HG03442 (cell line): Measurements from ENCODE around the gene KANK4.
"Not testable (repeated sequence)": the region's sequence is repeated elsewhere in the genome, so short reads cannot be mapped to it uniquely, and the experiment has no call there.

Experiments used
- ATAC-seq: cut with Tn5 transposase; IDR thresholded peaks from one replicate; pipeline ENCODE4 v1.9.1; 2021; ENCODE audit warnings: mild to moderate bottlenecking, moderate library complexity; ENCODE audit not compliant: unreplicated experiment

Gene KANK4

DNA sequence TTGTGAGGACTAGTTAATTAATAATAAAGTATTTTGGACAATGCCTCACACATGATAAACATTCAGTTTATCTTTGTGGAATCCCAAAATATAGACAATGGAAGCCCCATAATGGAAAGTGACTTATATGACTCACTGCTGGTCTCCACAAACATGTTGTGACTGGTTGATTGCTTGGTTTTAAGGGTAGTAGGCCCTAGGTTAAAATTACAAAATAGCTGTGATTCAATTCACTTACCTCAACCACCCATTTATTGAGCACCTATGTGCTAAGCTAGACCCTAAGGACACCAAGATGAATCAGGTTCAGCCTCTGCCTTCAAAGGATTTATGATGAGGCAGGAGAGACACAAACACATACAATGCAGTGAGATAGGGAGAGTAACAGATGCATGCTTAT lies 42.4 kb downstream of the KANK4 start:
- no peak for ATAC-seq

DNA sequence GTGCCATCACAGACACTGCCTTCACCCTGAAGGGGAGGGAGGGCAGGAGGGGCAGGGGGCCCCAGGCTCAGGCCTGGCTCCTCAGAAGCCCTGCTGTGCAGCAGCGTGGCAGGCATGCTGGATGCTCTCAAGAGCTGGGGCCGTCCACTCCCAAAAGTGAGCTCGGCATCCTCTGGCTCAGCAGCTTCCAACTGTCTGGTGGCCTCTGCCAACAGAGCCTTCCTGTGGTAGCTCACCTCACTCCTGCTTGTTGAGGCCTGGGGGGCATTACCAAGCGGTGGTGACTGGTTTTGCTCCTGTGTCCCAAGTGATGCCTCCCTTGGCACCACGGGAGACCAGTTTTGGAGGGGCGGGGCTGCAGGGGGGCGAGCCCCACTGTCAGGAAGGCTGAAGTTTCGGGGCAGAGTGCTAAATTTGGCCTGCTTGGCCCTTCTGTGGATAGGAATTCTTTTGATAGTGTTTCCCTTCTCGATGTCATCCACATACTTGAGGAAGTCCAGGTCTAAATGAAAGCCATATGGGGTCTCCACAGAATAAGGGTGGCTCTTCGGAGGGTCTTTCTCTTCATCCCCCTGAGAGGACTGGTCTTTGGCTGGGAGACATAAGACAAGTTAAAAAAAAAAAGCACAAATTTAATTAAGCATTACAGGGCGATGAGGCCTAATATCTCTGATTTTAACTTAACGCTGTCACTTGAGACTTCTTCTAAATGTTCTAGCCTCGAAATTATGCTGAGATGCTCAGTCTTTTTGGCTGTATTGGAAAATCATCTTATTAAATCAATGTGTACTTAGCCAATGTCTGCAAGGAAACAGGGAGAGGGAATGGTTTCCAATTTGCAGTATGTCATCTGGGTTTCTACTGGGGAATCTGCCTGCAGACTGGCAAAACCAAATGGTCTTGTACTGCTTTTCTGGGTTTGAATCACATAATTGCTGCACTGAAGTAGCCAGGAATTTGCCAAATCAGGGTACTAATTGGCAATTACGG lies 44.4 kb downstream of the KANK4 start:
- ATAC-seq = no peak

DNA sequence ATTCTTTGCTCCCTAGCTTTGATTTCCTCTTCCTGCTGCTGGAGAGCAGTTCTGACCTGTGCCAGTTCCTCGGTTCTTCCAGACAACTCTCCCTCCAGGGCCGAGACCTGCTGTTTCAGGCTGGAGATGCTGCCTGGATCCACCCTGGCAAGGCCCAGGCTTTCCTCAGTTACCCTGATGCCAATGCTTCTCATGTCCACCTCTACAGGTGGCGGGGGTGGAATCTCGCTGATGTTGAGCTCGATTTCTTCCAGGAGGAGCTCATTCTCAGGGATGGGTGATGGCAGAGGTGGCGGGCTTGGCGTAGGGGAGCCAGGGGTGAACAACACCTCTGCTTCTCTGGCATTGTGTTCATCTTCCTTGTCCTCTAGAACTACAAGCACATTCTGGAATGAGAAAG lies 45.3 kb downstream of the KANK4 start:
- ATAC-seq = no peak

DNA sequence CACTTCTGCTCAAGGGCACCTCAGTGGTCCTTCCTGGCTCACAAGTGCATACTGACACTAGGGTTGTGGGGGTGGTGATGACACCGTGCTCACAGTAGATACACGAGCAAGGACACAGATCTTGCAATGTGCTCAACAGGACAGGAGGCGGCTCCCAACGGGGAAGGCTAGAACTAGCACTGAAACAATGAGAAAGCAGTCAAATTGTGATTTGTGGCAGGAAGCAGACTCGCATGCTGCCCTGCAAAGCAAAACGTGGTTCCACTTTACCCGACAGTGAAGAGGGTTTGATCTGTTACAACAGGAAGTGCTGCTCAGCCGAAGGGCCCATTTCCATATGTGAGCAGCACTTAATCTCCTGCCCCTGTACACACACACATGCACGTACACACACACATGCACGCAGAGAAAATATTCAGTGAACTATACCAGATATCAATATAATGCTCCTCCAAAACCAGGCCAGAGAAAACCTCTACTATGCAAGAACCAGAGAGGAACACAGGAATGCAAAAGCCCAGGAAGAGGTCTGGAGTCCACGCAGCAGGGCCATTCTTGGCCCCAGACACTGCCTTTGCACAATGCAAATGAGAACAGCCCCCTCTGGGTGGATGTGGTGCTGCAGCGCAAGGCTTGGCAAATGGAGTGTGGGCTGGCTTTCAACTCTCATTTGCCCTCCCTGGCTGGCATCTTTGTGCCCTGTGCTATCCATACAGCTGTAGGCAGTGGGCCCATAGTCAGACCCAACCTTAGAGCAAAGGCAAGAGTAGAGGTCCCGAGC lies 47.1 kb downstream of the KANK4 start:
- peak; percentile 87 for ATAC-seq

DNA sequence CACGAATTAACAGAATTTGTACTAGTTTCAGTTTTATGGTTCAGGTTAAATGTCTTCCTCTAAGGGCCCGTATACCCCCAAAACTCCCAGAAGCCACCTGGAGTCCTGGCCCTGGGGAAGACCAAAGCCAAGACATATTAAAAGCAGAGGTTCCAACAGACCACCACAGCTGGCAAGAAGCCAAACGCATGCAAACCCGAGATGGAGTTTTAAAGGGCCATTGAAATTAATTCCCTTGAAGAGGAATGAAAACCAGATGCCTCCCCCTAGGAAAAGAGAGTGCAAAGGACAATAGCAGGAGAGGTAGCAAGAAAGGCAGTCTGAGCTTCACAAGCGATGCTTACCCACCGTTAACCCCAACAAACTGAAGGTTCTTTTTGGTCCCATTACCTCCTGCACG lies 48.1 kb downstream of the KANK4 start:
- no peak for ATAC-seq

DNA sequence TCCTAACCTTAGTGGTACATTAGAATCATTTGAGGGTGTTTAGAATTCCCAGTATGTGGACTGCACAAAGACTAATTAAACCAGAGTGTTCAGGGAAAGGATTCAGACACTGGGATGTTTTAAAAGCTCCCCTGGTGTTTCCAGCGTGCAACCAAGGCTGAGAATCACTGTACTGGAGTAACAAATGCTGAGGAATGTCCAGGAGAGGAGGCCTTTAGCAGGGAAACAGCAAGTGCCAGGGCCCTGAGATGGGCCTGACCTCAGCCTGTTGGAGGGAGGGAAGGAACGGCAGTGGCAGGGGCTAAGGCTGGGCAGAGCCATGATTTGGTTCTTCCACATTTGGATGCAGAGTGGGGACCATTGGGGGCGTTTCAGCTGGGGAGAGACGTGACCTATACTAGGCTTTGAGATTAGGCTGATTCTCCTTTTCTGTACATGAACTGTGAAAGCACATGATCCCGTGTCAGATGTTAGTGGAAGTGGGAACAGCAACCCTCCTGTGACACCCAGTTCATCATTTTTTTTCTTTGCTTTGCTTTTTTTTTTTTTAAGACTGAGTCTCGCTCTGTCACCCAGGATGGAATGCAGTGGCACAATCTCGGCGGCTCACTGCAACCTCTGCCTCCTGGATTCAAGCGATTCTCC lies 49.3 kb downstream of the KANK4 start:
- ATAC-seq = no peak

DNA sequence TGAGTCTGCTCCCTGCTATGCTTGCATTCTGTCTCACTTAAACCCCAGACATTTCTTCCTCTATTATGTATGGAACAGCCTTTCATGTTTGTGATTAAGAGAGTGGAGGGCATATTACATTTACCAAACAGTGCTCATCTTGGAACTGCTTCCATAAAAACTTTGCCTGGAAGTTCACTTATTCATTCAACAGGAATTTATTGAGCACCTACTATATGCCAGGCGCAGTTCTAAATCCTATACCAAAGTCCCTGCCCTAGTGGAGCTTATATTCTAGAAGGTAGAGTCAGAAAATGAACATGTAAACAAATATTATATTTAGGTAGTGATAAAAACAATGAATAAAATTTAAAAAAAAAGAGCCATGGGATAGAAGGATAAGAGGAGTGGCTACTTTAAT lies 49.8 kb downstream of the KANK4 start:
- no peak for ATAC-seq

DNA sequence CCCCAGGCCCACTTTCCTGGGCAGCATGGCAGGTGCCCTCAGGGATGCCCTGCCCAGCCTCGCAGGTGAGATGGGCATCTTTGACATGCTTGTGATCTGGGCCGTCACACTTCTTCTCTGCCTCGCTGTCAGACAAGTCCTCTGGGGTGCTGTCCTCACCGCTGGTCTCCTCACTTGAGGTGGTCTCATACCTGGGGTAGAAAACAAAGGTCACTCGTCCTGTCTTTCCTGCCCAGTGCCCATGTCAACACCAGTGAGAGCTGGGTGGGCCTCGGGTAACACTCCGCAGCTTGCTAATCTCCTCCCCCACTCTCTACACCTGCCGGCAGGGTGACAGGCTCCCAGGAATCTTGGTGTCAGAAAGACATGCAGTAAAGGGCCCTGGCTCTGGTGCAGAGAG lies 50.9 kb downstream of the KANK4 start:
- ATAC-seq = no peak

DNA sequence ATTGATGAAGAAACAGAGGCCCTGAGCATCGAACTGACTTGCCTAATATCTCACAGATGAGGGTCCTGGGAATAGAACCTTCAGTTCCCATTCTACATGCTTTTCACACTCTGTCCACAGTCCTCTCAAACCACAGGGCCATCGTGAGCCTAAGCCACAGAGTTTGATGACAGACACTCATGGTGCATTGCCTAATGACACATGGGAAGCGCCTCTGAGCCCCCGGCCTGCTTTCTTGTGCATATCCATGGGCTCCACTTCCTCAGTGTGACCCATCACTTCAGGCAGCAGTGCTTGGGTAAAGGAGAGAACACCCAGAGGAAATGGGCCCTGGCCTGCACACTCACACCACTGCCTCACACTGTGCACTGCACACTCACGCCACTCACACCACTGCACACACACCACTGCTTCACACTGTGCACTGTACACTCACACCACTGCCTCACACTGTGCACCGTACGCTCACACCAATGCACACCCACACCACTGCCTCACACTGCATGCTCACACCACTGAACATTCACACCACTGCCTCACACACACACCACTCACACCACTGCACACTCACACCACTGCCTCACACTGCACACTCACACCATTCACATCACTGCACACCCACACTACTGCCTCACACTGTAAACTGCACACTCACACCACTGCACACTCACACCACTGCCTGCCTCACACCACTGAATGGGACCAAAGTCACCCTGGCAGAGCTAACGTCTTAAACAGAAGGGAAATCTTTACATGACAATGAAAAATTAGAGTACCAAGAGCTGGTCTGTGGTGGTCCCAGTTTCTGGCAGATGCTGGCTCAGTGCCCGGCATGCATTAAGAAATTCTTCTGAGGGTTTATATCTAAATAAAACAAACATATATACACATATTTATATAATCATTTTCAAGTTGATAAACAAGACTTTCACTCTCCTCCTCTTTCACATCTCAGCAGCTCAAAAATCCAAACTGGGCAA lies 53.0 kb downstream of the KANK4 start:
- no peak for ATAC-seq

DNA sequence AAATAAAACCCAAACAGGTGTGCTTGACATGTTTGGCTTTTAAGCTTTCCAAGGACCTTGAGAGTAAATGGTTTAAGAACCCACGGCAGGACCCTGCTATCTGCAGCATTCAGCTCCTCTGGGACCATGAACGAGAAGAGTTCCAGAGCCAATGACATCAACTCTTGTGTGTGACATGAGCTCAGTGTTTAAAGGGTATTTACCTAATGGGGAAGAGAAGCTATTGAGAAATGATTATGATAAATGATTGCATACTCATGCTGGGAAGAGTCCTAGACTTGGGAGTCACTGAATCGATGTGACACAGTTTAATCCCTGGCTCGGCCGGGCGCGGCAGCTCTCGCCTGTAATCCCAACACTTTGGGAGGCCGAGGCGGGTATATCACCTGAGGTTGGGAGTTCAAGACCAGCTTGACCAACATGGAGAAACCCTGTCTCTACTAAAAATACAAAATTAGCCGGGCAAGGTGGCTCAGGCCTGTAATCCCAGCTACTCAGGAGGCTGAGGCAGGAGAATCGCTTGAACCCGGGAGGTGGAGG lies 55.4 kb downstream of the KANK4 start:
- no peak for ATAC-seq

DNA sequence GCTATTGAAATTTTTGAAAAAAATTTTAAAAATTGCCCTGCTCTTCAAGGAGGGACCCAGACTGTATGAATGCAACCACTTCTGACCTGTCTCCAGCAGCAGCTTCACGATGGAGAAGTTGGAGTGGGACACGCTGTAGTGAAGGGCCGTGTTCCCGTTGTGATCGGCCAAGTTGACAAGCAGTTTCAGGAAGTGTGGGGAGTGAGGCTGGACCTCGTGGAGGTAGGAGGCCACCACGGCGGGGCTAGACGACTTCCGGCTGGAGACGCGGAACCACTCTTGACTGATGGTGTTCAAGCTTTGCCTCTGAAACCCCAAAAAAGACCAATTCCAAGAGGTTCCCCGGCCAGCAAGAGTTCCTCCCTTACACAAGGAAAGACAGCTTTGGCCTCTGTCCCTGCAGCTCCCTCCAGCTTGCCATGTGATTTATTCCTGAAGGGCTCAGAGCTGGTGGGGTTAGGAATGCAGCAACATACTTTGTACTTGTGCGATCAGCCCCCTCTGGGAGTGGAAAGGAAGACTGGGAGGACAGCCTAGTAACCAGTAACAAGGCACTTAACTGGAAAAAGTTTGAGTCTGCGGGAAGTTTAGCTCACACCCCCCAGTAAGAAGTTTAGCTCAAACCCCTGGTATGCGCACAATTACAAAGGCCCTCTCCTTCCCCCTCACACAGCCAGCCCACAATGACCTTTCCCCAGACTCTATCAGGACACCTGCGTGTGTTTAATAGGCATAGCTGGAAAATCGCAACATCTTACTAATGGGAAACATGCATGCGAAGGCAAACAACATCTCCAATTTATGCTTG lies 56.0 kb downstream of the KANK4 start:
- no peak for ATAC-seq

DNA sequence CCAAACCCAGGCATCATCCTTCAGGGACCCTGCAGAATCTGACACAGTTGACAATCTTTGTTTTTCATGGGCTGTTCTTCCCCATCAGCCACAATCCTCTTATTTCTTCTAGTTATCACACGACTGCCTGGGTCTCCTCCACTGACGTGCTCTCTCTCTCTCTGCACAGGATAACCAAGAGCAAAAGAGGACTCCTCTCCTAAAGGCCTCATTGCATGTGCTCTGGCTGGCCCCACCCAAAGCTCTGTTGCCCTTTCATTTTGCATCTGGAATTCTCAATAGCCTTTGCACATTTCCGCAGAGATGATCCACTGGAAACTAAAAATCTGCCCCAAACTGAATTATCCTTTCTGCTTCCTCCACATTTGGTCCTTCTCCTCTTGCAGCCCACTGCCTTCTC lies 58.5 kb downstream of the KANK4 start:
- ATAC-seq = no peak

DNA sequence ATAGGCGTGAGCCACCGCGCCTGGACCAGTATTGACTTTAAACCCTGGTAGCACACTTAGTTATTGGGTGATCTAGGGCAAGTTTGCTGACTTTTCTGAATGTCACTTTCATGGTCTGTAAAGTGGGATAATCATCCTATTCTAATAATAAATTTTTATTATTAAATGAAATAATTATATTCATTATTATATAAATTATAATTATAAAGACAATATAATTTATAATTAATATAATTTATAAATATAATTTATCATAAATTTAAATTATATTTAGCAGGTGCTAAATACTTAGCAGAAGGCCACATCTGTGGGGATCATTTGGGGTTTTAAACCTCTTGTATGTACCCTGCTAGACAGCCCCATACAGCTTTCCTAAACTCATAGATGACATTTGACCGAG lies 59.7 kb downstream of the KANK4 start:
- no peak for ATAC-seq

DNA sequence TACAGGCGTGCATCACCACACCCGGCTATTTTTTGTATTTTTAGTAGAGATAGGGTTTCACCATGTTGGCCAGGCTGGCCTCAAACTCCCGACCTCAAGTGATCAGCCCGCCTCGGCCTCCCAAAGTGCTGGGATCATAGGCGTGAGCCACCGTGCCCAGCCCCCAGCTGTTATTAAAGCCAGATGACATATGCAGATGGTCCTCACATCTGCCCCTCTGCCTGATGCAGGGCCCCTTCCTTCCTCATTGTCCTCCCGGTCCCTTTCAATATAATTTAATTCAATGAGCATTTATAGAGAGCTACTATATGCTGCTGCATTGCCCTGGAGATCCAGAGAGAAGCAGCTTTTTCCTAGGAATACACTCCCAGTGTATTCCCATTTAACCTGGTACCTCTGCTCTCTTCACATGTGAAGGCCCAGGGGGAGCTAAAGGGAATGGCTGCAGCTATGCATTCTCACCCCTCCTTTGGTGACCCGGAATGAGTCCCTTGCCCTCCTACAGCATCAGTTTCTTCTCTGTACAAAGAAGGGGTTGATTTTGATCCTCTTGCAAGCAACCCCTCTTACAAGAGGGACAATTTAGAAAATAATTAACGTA lies 69.0 kb downstream of the KANK4 start:
- ATAC-seq = no peak

DNA sequence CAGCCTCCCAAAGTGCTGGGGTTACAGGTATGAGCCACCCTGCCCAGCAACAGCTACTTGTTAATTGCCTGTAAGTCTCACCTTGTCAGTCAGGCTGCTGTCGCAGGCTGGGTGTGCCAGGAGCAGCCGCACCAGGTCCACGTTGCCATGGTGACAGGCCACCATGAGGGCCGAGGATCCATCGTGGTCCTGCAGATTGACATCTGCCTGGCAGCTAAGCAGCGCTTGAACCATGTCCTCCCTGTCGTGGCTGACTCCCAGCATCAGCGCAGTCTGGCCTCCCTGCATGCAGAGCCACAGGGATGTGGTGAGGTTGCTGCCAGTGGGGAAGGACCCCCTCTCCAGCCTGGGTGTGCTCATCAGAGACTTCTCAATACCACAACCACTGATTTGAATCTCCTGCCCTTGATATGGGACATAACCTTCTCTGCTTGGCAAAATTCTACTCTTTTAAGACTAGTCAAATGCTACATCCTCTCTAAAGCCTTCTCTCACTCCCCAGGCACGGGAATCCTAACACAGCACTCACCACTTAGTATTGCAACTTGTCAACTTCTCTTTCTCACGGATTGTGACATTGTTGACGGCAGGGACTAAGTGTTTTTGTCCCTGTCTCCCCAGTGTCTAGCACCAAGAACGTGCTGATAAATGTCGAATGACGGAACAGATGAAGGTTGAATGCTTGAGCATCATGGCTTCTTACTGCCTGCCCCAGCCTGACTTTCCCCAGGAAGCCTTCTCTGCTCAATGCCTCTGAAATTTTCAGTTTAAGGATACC lies 71.7 kb downstream of the KANK4 start:
- no peak for ATAC-seq

DNA sequence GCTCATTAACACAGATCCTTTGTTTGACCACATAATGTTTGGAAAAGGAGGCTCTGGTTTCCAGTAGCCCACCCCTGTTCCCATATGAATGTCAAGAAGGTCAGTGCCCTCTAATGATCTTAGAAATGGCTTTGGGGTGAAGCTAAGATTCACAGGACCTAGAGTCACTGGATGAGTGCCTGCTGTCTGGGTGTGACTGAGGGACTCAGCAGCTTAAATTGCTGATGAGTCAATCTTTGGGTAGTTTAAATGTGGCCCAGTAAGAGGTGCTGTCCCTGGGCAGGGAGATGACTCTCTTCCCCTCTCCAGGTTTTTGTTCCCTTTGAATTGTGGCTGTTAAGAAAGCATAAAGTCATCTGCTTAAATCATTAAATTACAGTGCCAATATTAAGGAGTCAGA lies 74.0 kb downstream of the KANK4 start:
- no peak for ATAC-seq

DNA sequence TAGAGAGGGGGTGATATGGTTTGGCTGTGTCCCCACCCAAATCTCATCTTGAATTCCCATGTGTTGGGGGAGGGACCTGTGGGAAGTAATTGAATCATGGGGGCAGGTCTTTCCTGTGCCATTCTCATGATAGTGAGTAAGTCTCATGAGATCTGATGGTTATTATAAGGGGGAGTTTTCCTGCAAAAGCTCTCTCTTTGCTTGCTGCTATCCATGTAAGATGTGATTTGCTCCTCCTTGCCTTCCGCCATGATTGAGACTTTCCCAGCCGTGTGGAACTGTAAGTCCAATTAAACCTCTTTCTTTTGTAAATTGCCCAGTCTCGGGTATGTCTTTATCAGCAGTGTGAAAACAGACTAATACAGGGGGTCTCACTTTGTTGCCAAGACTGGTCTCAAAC lies 74.9 kb downstream of the KANK4 start:
- ATAC-seq = not testable (repeated sequence)
